ENCODE measurements around the gene SLC25A21.
"Not testable (repeated sequence)": the region's sequence is repeated elsewhere in the genome, so short reads cannot be mapped to it uniquely, and the experiment has no call there.

The SLC25A21 gene

GRCh38 chr14:37186865-37187264 lies 14.5 kb upstream of the SLC25A21 start:
- DNase-seq (ENCODE audit: low read depth) = no peak

- no peak for DNase-seq (ENCODE audit: low read depth)
Observed at GRCh38 chr14:37185670-37186069, 13.3 kb upstream of the SLC25A21 start.

GRCh38 chr14:37184520-37184919 lies 12.1 kb upstream of the SLC25A21 start:
- not testable (repeated sequence) for DNase-seq (ENCODE audit: low read depth)

GRCh38 chr14:37181441-37181840 lies 9.0 kb upstream of the SLC25A21 start:
- no peak for DNase-seq (ENCODE audit: low read depth)

GRCh38 chr14:37180886-37181285 lies 8.5 kb upstream of the SLC25A21 start:
- DNase-seq (ENCODE audit: low read depth) = not testable (repeated sequence)

GRCh38 chr14:37179896-37180502 lies 7.6 kb upstream of the SLC25A21 start:
- DNase-seq (ENCODE audit: low read depth) = no peak

- DNase-seq (ENCODE audit: low read depth) = no peak
Observed at GRCh38 chr14:37172936-37173614, 669 bp upstream of the SLC25A21 start.

- DNase-seq (ENCODE audit: low read depth) = no peak
Observed at GRCh38 chr14:37171678-37172023, 755 bp downstream of the SLC25A21 start.

- DNase-seq (ENCODE audit: low read depth) = no peak
Observed at GRCh38 chr14:37170993-37171392, 1.4 kb downstream of the SLC25A21 start.

GRCh38 chr14:37170237-37170636 lies 2.2 kb downstream of the SLC25A21 start:
- no peak for DNase-seq (ENCODE audit: low read depth)

- no peak for DNase-seq (ENCODE audit: low read depth)
Observed at GRCh38 chr14:37168721-37169120, 3.7 kb downstream of the SLC25A21 start.

- DNase-seq (ENCODE audit: low read depth) = no peak
Observed at GRCh38 chr14:37167151-37168047, 5.0 kb downstream of the SLC25A21 start.

- DNase-seq (ENCODE audit: low read depth) = no peak
Observed at GRCh38 chr14:37165794-37166193, 6.6 kb downstream of the SLC25A21 start.

GRCh38 chr14:37162307-37162706 lies 10.1 kb downstream of the SLC25A21 start:
- DNase-seq (ENCODE audit: low read depth) = not testable (repeated sequence)

GRCh38 chr14:37157987-37158386 lies 14.4 kb downstream of the SLC25A21 start:
- no peak for DNase-seq (ENCODE audit: low read depth)

GRCh38 chr14:37153483-37153882 lies 18.9 kb downstream of the SLC25A21 start:
- no peak for DNase-seq (ENCODE audit: low read depth)

- DNase-seq (ENCODE audit: low read depth) = no peak
Observed at GRCh38 chr14:37153005-37153404, 19.4 kb downstream of the SLC25A21 start.

- DNase-seq (ENCODE audit: low read depth) = no peak
Observed at GRCh38 chr14:37150414-37150813, 22.0 kb downstream of the SLC25A21 start.

GRCh38 chr14:37147310-37147880 lies 25.0 kb downstream of the SLC25A21 start:
- DNase-seq (ENCODE audit: low read depth) = no peak

- DNase-seq (ENCODE audit: low read depth) = not testable (repeated sequence)
Observed at GRCh38 chr14:37146438-37146837, 26.0 kb downstream of the SLC25A21 start.

- DNase-seq (ENCODE audit: low read depth) = no peak
Observed at GRCh38 chr14:37145395-37145794, 27.0 kb downstream of the SLC25A21 start.

- DNase-seq (ENCODE audit: low read depth) = no peak
Observed at GRCh38 chr14:37144729-37145363, 27.6 kb downstream of the SLC25A21 start.

Measured in activated T-helper 1 cell treated with Interleukin-2 at 50 U/mL for 16 hours (primary cell).